Suprapubic skin (tissue), 4 donors: Measurements from ENCODE around the gene SRBD1. TPM values are rescaled to one million over a fixed set of nuclear protein-coding genes. Genes with fewer than 3 reads are reported as not detected.

Source experiments
- DNase-seq, 2 donors: peaks; one replicate each; pipeline ENCODE4 v3.0.0-alpha.2; 2019; ENCODE audit warnings: low spot score in 2 of 2
- H3K27ac ChIP-seq: fragments of 200-600 bp; sonication (generic); one replicate; pipeline ENCODE4 v1.5.1; 2019
- H3K27me3 ChIP-seq: fragments of 200-600 bp; sonication (generic); one replicate; pipeline ENCODE4 v1.5.1; 2019
- H3K36me3 ChIP-seq: fragments of 200-600 bp; sonication (generic); one replicate; pipeline ENCODE4 v1.5.1; 2019
- H3K4me1 ChIP-seq: fragments of 200-600 bp; sonication (generic); one replicate; pipeline ENCODE4 v1.5.1; 2019
- H3K4me3 ChIP-seq: fragments of 200-600 bp; sonication (generic); one replicate; pipeline ENCODE4 v1.5.1; 2019; ENCODE audit warnings: mild to moderate bottlenecking
- H3K9me3 ChIP-seq: fragments of 200-600 bp; sonication (generic); one replicate; pipeline ENCODE4 v1.5.1; 2019
- CTCF ChIP-seq, 2 donors: fragments of 200-600 bp in 1 of 2; fragments of 450-650 bp in 1 of 2; sonication (generic) in 1 of 2; IDR thresholded peaks; one replicate each; pipeline ENCODE4 v1.5.1; 2016 to 2019; ENCODE audit warnings: antibody characterized with exemption in 2 of 2, mild to moderate bottlenecking in 1 of 2, moderate library complexity in 1 of 2
- EP300 ChIP-seq: sonication (generic); formaldehyde crosslinking; IDR thresholded peaks from one replicate; pipeline ENCODE4 v1.6.1; 2017; ENCODE audit warnings: antibody characterized with exemption
- POLR2A ChIP-seq, 2 donors: fragments of 450-650 bp; IDR thresholded peaks; one replicate each; pipeline ENCODE4 v1.6.1; 2017; ENCODE audit warnings: antibody characterized with exemption in 2 of 2, mild to moderate bottlenecking in 2 of 2, moderate library complexity in 2 of 2
- POLR2AphosphoS5 ChIP-seq, 3 donors: sonication (generic); formaldehyde crosslinking; IDR thresholded peaks; one replicate each; pipeline ENCODE4 v1.6.1; 2017; ENCODE audit warnings: antibody characterized with exemption in 3 of 3
- WGBS: methylation state at CpG from one replicate; pipeline ENCODE4 v1.1.5; 2018; 5-methylcytosine and 5-hydroxymethylcytosine counted together
- total RNA-seq, 4 donors: library from RNA; depleted of rRNA; stranded (reverse); fragments of >200 nt; gene quantifications; one replicate each; pipeline ENCODE4 v1.1.0, GENCODE V29; 2016

The SRBD1 gene
- total RNA-seq, 4 donors from 2014 or later = 6.1 to 9.6 (median 7.2) TPM

GRCh38 chr2:45606796-45607195, 4.3 kb downstream of the SRBD1 start:
- no peaks in the 10 kb centered on the region for H3K9me3 ChIP-seq
- DNase-seq = no peak
- H3K4me3 ChIP-seq = no peak overlapping the region
- peaks cover 4% of the 10 kb centered on the region for H3K36me3 ChIP-seq
- WGBS = 58% methylated on average over 1 of the region's 1 CpG
- TF ChIP-seq EP300 (no peak), CTCF (IDR thresholded peaks at IDR 0.05) (no peak), POLR2AphosphoS5 (IDR thresholded peaks at IDR 0.05) (no peak), POLR2A (IDR thresholded peaks at IDR 0.05) (no peak)
- H3K4me1 ChIP-seq = peaks cover 17% of the 10 kb centered on the region
- no peaks in the 10 kb centered on the region for H3K27me3 ChIP-seq
- H3K27ac ChIP-seq = no peak overlapping the region

DNA sequence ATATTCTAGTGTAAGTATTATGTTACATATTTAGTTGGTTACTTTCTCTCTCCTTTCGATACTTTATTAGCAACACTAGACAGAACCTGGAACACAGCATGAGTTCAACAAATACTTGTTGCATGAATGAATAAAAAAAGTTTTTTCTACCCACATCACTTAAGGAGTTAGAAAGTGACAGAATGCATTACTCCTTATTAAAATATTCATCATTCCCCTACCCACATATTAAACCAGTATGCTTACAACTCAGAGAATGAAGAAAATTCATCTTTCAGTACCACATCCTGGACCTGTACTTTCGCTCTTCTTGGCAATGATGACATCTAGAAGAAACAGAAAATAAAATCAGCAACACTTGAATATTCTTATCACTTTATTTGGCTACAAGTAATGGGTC, 6.0 kb downstream of the SRBD1 start:
- no peak overlapping the region for H3K4me3 ChIP-seq
- H3K36me3 ChIP-seq = peaks cover 17% of the 10 kb centered on the region
- peaks cover 9% of the 10 kb centered on the region for H3K4me1 ChIP-seq
- H3K27ac ChIP-seq = no peak overlapping the region
- H3K9me3 ChIP-seq = no peaks in the 10 kb centered on the region
- TF ChIP-seq CTCF (IDR thresholded peaks at IDR 0.05) = no peak
- no peak for TF ChIP-seq EP300
- TF ChIP-seq POLR2A (IDR thresholded peaks at IDR 0.05) = no peak
- no peak for TF ChIP-seq POLR2AphosphoS5 (IDR thresholded peaks at IDR 0.05)
- DNase-seq = no peak
- H3K27me3 ChIP-seq = no peaks in the 10 kb centered on the region
- 94% methylated on average over 2 of the region's 2 CpGs for WGBS

GRCh38 chr2:45602624-45603023, 8.4 kb downstream of the SRBD1 start:
- no peaks in the 10 kb centered on the region for H3K27me3 ChIP-seq
- H3K27ac ChIP-seq = no peak overlapping the region
- no peaks in the 10 kb centered on the region for H3K4me1 ChIP-seq
- TF ChIP-seq CTCF (IDR thresholded peaks at IDR 0.05) = no peak
- no peak for TF ChIP-seq POLR2A (IDR thresholded peaks at IDR 0.05)
- no peak for TF ChIP-seq POLR2AphosphoS5 (IDR thresholded peaks at IDR 0.05)
- no peak for TF ChIP-seq EP300
- no peak overlapping the region for H3K4me3 ChIP-seq
- WGBS = 99% methylated on average over 2 of the region's 2 CpGs
- H3K36me3 ChIP-seq = peaks cover 36% of the 10 kb centered on the region
- no peaks in the 10 kb centered on the region for H3K9me3 ChIP-seq
- no peak for DNase-seq

DNA sequence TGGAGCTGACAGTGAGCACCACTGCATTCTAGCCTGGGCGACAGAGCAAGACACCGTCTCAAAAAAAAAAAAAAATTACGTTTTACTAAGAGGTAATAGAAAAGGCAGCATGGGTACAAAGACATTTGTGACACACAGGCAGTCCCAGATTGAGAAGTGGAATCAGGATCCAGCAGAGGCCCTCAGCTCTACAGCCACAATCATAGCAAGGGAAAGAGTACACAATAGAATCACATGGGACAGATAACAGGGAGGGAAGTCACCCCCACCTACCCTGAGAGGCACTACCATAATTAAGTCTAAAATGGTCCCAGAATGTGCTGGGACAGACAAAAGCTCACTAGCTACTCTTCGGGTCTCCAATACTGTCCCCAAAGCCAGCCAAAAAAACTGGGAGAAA, 12.5 kb downstream of the SRBD1 start:
- H3K27ac ChIP-seq = no peak overlapping the region
- no peaks in the 10 kb centered on the region for H3K27me3 ChIP-seq
- peaks cover 10% of the 10 kb centered on the region for H3K4me1 ChIP-seq
- WGBS = 88% methylated on average over 4 of the region's 4 CpGs
- H3K9me3 ChIP-seq = no peaks in the 10 kb centered on the region
- DNase-seq = no peak
- H3K4me3 ChIP-seq = no peak overlapping the region
- TF ChIP-seq CTCF (IDR thresholded peaks at IDR 0.05) = no peak
- no peak for TF ChIP-seq POLR2AphosphoS5 (IDR thresholded peaks at IDR 0.05)
- no peak for TF ChIP-seq EP300
- no peak for TF ChIP-seq POLR2A (IDR thresholded peaks at IDR 0.05)
- peaks cover 41% of the 10 kb centered on the region for H3K36me3 ChIP-seq

DNA sequence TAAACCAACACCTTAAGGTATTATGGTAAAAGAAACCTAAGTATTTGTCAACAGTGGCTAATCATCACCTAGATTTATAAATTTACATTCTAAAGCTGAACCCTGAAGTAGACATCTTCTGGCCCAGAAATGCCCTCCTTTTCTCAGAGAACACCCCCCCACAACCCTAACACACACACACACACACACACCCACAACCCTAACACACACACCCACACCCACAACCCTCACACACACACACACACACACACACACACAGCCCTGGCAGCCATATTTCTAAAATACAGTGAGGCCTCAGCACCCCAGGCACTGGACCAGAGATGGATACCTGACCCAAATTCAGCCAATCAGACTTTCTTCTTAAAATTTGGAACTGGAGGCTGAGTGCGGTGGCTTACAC, 14.3 kb downstream of the SRBD1 start:
- peaks cover 10% of the 10 kb centered on the region for H3K4me1 ChIP-seq
- H3K4me3 ChIP-seq = no peak overlapping the region
- H3K9me3 ChIP-seq = no peaks in the 10 kb centered on the region
- TF ChIP-seq POLR2A (IDR thresholded peaks at IDR 0.05) = no peak
- TF ChIP-seq EP300 = no peak
- no peak for TF ChIP-seq POLR2AphosphoS5 (IDR thresholded peaks at IDR 0.05)
- TF ChIP-seq CTCF (IDR thresholded peaks at IDR 0.05) = no peak
- H3K36me3 ChIP-seq = peaks cover 37% of the 10 kb centered on the region
- no peaks in the 10 kb centered on the region for H3K27me3 ChIP-seq
- WGBS = 100% methylated on average over 1 of the region's 1 CpG
- no peak overlapping the region for H3K27ac ChIP-seq
- no peak for DNase-seq
